GM03348 (cell line): Measurements from ENCODE around the gene SMYD3.
A peak's percentile ranks its signal among the peaks of the same experiment; 100 is the strongest.

ENCODE experiments used
- DNase-seq: peaks from one replicate; pipeline ENCODE4 v3.0.0; 2012; ENCODE audit warnings: low spot score

SMYD3 gene

DNA sequence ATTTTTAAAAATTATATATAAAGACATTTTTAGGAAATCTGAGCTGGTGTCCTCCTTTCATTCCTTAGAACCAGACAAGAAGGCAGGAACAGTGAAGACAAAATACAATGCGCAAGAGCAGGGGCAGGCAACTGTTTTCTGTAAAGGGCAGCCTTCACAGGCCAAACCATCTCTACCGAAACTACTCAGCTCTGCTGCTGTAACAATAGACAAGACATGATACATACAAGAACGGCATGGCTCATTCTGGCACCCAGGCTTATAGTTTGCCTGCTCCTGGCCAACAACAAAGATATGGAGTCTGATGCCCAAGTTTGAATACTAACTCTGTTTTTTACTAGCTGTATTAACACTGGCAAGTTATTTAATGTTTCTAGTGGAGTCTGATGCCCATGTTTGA is 232.0 kb downstream of the SMYD3 start:
- no peak for DNase-seq

DNA sequence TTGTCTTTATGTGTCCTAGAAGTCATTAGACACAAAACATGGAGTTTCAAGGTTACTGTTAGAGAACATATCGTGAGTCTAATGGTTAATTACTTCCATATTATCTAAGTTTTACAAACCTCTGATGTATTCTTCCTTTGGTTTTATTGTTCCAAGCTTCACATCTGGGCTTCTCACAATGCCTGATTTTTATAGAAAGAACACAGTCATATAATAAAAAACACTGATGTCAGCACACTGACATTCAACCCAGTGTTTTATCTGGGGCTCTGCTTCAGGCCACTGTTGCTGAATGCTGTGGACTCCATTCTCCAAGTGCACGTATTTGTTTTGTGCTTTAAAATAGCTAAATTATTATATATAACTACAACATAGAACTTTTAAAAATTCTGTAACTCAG is 232.9 kb downstream of the SMYD3 start:
- no peak for DNase-seq

DNA sequence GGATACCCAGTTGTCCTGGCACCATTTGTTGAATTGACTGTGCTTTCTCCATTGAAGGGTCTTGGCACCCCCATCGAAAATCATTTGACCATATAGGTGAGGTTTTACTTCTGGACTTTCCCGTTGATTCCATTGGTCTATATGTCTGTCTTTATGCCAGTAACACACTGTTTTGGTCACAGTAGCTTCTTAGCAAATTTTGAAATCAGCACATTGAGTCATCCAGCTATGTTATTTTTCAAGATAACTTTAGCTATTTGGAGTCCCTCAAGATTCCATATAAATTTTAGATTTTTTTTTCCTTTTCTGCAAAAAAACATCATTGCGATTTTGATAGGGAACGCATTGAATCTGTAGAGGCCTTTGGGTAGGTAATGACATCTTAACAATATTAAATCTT is 235.6 kb downstream of the SMYD3 start:
- no peak for DNase-seq

DNA sequence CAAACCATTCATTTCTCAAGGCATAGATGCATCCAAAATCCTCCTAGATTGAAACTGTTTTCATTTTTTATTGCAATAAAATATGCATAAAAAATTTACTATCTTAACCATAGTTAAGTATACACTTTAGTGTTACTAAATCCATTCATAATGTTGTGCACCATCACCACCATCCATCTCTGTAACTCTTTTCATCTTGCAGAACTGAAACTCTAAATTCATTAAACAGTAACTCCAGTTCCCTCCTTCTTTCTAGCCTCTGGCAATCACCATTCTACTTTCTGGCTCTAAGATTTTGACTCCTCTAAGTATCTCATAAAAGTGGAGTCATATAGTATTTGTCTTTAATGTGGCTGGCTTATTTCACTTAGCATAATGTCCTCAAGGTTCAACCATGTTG is 236.8 kb downstream of the SMYD3 start:
- no peak for DNase-seq

DNA sequence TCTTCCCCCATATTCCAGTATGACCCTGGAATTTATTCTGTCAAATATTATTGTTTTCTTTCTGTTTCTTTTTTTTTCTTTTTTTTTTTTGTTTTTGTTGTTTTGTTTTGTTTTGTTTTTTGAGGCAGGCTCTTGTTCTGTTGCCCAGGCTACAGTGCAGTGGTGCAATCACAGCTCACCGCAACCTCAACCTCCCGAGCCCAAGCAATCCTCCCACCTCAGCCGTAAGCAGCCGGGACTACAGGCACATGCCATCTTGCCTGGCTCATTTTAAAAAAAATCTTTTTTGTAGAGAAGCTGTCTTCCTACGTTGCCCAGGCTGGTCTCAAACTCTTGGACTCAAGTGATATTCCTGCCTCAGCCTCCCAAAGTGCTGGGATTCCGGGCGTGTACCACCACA is 237.6 kb downstream of the SMYD3 start:
- no peak for DNase-seq

DNA sequence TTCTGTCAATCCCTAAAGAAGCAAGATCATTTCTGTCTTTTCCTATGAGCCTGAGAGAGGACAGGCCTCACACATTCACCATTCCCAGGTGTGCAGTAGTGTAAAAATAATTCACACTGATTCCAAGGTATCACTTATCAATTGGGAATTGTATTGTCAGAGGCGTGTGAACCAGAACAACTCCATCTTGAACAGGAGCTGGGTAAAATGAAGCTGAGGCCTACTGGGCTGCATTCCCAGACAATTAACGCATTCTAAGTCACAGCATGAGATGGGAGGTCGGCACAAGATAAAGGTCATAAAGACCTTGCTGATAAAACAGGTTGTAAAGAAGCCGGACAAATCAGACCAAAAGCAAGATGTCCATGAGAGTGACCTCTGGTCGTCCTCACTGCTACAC is 239.2 kb downstream of the SMYD3 start:
- DNase-seq, result no peak

DNA sequence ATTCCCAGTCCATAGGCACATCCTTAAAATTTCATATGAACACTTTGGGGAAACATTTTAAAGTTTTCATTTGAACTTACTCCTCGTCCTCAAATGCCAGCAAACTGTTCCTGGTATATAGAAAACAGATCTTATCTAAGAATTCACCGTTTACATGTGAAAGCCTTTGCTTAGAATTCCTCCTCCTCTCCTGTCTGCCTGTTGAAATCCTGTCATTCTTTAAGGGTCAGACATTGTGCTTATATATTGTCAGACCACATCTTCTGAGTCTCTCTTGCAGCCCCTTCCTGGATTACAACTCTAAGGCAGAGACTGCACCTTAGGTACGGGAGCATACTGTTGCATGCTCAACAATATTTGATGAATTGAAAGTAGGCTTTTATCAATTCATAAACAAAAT is 239.7 kb downstream of the SMYD3 start:
- no peak for DNase-seq

DNA sequence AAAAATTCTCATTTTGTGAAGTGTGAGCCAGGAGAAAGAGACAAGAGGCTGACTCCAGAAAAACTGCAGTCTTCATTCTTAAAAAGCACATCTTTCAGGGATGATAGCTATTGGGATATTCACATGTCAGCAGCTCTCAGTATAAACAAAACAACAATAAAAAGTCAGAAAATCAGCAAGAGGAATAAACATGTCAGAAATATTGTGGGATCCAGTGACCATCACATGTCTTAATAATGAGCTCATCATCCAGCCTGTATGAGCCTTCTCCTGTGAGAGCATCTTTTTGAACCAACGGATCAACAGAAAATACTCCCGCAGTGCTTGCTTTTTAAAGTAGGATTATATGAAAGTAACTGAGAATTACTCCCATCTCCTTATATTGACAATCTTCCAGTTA is 241.6 kb downstream of the SMYD3 start:
- peak; percentile 13 for DNase-seq

DNA sequence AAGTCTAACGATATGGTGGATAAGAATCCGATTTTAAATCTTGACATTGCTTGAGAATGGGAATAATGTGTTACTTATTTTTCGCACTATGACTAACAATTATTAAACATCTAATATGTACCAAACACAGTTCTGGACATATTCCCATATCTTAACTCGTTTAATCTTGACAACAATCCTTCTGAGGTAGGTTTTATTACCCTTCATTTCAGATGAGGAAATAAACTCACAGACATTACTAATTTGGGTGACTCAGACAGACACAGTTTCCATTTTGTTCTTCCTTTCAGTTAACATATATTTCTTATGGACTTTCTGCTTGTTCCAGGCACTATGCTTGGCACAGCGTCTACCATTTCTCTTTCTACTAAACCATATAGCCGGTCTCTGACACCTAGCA is 244.8 kb downstream of the SMYD3 start:
- DNase-seq, result no peak

DNA sequence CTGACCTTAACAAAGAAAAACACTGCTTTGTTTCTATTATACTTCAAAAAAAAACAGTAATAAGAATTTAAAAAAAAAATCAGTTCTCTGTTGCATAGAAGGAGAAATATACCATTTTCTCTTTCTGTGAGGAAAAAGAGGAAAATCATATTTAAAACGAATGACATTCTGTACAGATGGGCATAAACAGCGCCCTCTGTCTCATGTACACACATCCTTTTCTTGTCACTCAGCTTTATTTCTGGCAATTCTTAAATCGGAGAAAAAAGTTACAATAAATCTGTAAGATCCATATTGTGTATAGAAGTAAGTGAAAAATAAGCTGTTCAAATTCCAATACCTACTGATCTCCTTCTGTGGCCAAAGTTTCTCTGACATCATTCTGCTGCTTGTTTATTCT is 245.4 kb downstream of the SMYD3 start:
- no peak for DNase-seq

DNA sequence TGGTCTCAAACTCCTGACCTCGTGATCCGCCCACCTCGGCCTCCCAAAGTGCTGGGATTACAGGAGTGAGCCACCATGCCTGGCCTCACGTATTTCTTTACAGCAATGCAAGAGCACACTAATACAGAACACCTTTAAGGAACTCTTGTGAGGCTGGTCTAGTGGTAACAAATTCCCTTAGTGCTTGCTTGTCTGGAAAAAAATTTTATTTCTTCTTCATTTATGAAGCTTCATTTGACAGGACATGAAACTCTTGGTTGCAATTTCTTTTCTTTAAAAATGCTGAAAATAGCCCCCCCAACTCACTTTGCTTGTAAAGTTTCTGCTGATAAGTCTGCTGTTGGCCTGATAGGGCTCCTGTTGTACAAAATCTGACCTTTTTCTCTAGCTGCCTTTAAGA is 248.8 kb downstream of the SMYD3 start:
- DNase-seq, result no peak

DNA sequence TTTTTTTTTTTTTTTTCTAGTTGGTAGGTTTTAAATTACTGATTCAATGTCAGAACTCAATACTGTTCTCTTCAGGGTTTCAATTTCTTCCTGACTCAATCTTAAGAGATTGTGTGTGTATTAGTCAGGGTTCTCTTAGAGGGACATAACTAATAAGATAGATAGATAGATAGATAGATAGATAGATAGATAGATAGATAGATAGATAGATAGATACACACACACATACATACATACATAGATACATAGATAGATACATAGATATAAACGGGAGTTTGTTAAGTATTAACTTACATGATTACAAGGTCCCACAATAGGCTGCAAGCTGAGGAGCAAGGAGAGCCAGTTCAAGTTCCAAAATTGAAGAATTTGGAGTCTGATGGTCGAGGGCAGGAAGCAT is 251.3 kb downstream of the SMYD3 start:
- DNase-seq, result no peak

DNA sequence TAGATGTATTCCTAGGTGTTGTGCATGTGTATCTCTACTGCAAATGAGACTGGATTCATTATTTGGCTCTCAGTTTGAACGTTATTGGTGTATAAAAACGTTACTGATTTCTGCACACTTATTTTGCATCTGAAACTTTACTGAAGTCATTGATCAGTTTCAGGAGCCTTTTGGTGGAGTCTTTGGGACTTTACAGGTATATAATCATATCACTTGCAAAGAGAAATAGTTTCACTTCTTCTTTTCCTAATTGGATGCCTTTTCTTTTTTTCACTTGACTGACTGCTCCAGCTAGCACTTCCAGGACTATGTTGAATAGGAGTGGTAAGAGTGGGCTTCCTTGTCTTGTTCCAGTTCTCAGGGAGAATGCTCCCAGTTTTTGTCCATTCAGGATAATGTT is 252.2 kb downstream of the SMYD3 start:
- no peak for DNase-seq

DNA sequence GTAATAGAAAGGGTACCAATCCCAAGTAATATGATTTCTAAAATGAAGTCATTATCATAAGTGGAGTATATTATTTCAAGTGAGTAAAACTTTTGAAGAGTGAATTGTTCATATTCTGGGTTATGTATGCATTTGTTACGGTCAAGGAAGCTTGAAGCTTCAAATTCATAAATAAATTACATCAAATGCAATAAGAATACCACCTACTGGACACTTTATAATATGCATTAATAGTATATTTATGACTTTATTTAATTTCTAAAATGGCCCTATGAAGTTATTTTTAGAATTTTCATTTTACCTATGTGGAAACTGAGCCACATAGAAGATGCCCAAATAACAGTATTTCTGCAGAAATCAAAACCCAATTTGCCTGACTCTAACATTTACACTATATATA is 260.6 kb downstream of the SMYD3 start:
- DNase-seq, result no peak

DNA sequence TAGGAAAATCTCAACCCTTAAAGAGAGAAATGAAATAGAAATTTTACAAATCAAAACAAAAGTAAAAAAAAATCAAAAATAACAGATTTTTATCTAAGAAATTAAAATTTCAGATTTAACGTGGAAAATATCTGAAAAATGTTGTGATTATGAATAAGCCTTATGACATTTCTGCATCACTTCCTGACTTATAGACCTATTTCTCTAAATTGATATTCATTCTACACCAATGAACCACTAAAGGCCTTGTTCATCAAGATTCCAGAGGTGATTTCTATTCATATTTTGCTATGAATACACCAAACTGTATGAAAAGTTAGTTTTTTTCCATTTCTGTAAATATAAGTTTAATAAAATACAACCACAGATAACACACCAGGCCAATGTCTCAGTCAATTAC is 261.5 kb downstream of the SMYD3 start:
- DNase-seq, result peak; percentile 8

DNA sequence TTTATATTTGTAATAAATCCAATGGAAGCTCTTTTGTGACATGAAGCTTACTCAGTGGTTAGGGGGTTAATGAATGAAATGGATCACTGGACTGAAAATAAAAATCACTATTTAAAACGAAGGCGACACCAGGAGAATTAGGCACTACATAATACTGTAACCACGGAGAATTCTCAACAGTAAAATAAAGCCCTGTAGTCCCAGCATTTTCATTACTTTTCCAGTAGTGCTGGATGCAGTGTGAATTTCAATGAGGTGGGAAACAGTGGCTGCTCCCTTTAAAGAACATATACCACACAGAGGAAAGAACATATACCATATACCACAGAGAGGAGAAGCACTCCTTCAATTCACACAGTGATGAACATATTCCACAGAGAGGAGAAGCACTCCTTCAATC is 275.0 kb downstream of the SMYD3 start:
- no peak for DNase-seq

DNA sequence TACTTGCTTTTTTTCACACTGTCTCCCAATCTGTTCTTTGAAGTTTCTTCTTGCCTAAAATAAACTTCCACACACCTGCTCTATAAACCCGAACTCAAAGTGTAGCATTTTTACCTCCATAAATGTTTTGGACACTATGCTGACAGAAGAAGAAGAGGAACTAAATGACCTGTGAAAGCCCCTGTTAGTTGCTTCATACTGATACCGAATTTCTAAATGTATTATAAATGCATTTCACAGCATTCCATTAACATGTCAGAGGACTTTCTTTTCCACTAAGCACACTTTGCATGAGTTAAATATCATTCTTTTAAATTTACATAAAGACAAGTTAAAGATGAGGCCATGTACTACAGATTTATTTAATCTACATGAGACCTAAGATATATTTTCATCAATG is 281.0 kb downstream of the SMYD3 start:
- no peak for DNase-seq

DNA sequence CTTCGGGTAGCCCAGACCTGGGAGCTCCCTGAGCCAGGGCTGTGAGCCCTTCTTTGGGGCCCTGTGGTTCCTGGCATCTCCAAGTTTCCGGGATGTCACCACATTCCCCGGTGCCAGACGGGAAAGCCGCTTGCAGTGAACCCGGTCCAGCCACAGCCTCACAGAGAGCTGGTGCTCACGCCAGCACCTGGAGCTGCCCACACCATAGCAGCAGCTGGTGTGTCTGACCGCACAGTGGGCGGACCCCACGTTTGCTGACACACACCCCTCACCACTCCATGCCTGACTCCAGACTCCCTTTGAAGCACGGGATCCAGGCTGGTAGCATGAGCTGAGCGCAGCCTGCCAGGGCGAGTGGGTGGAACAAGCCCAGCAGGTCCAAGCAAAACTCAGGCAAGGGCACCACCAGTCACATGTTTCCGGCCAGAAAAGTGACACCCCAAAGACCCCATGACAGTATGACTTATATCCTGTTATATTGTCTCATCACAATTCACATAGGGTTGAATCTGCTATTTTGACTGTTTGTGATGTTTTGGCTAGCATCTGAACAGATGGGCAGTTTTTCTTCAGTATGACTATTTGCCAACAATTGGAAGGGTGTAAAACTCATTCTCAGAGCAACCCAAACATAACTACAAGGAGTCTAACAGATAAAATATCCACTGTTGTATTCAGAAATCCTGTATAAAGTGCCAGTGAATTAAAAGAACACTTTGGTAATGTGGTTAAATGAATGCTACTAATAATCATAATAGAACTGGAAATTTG is 285.4 kb downstream of the SMYD3 start:
- DNase-seq, result no peak

DNA sequence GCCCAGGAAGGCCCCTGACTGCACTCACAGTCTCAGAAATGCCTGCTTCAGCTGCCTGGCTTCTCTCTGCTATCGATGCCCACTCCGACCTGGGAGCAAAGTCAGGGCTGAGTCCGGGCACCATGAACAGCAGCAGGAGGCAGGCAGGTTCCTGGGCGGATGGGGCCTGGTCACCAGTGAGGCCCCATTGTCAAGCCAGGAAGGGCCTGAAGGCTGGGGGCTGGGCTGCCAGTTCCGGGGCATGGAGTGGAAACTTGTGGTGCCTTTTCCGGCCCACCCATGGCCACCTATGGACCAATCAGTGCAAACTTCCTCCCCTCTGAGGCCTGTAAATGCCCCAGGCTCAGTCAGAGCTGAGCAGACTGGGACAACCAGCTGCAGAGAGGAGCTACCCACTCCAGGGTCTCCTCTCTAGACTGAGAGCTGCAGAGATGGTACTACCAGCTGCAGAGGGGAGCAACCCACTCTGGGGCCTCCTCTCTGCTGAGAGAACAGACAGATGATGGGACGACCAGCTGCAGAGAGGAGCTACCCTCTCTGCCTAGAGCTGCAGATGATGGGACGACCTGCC is 286.5 kb downstream of the SMYD3 start:
- no peak for DNase-seq

DNA sequence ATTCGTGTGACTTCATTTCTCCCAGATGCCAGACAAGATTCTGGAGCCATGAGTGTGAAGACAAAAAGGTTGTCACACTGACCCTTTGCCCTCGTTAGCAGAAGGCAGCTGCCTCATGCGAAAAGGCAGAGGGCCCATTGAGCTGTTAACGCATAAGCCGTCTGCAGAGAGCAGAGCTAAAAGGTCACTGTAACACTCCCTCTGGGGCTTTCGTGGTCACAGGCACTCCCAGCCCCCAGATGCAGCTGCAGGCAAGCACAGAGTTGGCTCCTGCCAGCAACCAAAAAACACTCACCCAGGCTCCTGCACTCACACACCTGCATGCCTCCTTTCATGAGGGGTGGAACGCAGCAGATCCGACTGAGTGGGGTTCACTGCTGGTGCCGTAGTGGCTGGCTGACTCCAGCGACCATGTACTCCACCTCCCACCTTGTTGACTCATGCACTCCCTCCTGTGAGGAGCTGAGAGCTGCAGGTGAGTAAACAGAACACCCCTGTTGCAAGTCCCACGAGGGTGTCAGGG is 287.5 kb downstream of the SMYD3 start:
- no peak for DNase-seq

DNA sequence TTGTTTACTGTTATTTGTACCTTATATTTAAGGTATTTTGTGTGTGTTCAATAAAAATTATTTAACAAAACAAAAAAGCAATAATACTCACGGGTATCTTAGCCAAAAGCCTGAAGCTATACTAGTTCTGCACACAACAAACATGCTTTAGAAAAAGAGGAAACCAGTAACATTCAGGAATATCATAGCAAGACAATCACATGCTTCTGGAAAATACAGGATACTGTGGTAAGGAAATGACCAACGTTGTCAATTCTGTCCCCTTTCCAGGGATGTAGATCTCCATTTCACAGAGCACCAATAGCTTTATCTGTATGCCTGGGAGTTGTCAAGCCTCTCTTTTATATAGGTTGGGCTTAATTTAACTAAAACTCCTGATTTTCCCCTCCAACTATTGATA is 288.4 kb downstream of the SMYD3 start:
- no peak for DNase-seq

DNA sequence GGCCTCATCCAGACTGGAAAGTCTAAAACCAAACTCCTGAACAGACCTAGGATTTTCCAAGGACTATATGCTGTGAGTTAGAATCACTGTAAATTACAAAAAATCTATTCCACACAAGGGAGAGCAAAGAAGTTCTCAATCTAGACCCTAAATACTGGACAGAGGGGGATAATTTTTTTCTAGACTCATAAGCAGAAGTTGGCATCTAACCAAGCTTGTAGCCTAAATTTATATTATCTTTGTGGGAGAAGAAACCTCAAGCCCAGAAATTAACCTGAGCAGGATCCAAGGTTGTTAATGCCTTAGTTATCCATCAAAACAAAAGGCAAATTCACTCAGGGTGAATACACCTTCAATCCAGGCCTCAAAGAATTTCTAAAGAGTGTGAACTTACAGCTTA is 290.2 kb downstream of the SMYD3 start:
- DNase-seq, result no peak

DNA sequence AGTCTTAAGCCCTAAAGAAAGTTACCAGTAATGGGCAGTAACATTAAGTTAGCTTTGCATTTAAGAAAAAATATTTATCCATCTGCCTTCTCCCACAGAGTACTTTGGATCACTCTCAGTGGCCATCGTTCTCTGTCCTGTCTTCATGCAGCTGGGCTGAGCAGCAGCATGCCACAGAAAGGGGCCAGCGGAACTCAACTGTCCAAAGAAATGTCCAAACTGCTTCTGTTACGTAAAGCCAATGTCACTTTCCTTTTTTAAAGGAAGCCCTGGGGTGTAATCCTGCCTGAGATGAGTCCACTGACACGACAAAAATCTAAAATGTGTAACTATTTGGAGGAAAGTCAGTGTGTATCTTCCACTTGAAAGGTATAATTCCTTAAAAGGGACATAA is 291.6 kb downstream of the SMYD3 start:
- no peak for DNase-seq
